T-helper 1 cell (primary cell): ENCODE measurements around the gene NAA30.
"Not testable (repeated sequence)": the region's sequence is repeated elsewhere in the genome, so short reads cannot be mapped to it uniquely, and the experiment has no call there.

Experiments
- DNase-seq, 5 donors: peaks; one replicate each; pipeline ENCODE4 v3.0.0-alpha.2; 2012 to 2020
- total RNA-seq, 4 donors: gene quantifications; one replicate each; lab custom pipeline; 2026; lab: John Stamatoyannopoulos, UW

Gene NAA30
- 24.4 to 72.1 (median 34.0) reads per million in 4 donors for total RNA-seq

DNA sequence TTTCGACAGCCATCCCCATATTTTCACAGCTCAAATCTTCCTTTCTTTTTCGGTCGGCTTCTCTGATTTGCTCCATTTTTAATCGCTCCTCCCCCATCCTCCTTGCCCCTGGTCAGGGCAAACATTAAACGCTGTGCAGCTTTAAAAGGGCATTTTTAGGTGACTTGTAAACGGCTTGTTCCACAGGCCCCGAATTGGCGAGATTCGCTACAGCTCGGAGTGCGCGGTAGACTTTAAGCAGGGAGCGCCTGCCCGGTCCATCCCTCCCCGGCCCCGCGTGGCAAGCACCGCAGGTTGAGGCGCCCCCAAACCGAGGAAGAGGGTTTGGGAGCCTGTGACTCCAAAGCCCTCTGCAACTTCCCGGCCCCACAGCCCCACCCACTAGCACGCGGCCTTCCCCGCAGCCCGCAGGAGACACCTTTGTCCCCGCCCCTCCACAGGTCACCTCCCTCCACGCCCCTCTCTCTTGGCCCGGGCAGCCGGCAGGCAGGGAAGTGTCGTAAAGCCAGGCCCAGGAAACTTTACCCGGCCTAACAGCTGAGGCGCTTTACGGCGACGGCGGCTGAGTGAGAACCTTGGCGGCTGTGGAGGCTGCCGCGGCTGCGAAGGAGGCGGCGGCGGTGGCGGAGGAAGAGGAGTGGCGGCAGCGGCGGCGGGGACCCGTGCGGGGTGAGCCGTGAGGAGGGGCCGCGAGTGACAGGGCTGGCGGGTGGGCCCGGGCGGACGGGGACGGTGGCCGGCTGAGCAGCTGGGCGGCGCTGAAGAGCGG, at the start of gene NAA30:
Gene NAA30 (plus strand): TSS at position 550 of the 769 bp plus-strand sequence. CDS start 372 bp downstream, outside the sequence.
- DNase-seq = peak; percentile 89 to 96 (median 92)

DNA sequence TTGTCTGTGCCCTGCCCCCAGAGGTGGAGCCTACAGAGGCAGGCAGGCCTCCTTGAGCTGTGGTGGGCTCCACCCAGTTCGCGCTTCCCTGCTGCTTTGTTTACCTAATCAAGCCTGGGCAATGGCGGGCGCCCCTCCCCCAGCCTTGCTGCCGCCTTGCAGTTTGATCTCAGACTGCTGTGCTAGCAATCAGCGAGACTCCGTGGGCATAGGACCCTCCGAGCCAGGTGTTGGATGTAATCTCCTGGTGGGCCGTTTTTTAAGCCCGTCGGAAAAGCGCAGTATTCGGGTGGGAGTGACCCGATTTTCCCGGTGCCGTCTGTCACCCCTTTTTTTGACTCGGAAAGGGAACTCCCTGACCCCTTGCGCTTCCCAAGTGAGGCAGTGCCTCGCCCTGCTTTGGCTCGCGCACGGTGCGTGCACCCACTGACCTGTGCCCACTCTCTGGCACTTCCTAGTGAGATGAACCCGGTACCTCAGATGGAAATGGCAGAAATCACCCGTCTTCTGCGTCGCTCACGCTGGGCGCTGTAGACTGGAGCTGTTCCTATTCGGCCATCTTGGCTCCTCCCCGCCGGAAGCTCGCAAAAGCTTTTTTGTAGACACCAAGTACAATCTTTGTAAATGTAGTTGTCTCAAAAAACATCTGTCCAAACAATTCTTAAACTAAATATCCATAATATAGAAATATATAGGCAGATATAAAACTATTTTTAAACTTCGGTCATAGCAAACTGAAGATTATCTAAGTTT, 46.7 kb upstream of the NAA30 start:
- not testable (repeated sequence) for DNase-seq

DNA sequence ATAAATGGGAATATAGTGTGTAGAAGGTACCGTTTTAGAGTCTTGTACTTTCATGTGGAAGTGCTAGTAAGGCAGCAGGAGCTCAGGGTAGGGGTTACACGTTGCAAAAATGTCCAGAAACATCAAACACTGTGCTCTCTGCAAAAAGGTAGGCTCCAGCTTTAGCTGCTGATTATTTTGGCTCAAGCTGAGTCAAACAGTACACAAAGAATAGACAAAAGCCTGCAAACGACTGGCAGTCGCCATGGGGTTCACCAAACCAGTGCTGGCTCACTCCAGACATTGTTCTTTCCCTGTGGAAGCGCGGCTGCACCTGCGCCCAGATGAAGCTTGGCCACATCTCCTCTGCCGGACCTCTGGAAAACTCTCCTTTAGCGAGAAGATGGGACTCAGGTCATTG, 45.3 kb upstream of the NAA30 start:
- no peak for DNase-seq

DNA sequence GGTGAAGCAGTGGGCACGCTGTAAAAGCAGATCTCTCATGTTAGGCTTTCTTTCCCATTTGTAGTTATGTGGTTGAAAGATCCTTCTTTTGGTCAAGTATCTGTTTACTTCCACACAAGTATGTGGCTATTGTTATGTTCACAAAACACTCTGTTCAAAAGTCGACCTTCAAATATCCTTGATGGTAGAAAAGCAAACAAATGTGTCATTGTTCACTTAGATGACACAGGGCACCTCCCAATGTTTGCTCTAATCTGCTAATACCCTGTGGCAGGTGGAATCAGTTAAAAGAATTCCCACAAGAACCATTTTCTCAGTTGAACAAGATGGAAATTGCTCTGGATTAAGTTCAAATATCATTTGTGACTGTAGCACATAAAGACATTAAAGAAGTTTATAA, 43.6 kb upstream of the NAA30 start:
- DNase-seq = no peak

DNA sequence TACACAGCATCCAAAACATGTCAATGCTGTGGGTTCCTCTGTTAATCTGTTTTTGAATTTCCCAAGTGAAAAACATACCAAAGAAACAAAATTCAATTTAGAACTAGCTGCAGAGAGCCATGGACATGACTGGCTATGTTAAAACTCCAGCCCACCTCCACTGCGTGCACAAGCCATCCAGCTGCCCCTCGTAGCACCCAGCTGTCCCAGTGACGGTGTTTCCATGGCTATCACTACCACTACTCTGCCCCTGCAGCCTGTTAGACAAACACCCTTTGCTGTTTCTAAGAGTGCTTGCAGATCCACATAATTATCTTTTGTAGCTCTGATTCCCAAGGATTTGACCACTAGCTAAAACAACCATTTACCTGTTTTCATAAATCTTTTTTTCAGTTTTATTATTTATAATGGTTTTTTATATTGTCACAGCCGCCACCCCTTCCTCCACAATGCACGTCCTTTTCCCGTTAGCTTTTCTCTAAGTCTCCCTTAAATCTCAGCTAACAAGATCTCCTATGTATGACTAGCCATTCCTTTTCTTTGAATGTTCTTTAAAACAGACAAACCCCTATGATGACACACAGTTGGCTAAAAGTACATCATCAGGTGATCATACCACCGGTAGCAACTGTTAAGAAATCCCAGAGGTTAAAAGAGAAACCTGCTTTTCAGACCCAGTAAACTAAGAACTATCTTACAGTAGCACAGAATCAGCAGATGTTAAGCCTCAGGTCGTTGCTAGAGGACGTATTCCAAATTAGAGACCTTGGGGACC, 37.8 kb upstream of the NAA30 start:
- DNase-seq = no peak

DNA sequence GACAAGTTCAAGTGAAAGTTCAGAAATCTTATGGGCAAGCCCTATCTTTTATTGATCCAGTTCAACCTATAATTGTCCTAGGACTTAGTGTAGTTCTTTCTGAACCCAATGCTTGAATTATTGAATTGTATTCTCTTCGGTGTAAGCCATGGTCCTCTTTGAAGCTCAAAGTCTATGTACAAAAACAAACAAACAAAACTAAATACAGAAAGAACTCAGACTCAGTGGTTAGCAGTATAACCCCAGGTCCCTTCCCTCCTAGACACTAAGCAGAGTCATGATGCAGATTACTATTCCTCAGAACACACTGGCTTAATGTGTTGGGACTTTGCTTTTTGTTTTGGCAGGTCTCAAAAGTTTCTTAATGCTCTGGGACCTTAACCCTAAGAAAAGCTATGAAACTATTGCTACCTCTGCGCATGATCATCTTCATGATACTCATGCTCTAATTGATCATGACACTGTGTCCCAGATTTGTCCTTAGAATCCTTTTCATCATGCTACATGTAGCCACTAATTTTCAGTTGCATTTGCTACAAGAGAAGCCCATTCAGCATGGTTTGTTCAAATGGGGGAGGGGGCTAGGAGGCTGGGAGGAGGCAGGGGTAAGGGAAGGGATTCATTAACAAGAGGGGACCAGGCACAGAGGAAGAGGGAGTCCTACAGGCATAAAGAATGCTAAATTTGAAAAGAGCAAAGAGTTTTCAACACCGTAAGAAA, 35.1 kb upstream of the NAA30 start:
- DNase-seq = no peak

DNA sequence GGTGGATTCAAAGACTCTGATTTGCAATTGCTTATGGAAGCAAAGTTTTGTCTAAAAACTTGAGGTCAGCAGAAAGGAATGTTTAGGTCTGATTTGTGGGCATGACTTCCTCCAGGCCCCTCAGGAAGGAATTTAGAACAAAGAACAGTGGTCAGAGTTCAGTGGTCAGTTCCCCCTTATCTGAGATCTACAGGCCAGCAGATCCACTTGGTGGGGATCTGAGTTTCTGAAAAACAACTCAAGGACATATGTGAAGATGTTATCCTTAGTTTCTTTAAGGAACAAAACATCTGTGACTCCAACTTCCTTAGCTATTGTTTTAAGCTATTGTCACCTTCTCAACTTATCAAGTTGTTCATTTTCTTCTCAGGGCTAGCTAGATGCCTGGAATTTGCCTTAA, 28.0 kb upstream of the NAA30 start:
- no peak for DNase-seq

DNA sequence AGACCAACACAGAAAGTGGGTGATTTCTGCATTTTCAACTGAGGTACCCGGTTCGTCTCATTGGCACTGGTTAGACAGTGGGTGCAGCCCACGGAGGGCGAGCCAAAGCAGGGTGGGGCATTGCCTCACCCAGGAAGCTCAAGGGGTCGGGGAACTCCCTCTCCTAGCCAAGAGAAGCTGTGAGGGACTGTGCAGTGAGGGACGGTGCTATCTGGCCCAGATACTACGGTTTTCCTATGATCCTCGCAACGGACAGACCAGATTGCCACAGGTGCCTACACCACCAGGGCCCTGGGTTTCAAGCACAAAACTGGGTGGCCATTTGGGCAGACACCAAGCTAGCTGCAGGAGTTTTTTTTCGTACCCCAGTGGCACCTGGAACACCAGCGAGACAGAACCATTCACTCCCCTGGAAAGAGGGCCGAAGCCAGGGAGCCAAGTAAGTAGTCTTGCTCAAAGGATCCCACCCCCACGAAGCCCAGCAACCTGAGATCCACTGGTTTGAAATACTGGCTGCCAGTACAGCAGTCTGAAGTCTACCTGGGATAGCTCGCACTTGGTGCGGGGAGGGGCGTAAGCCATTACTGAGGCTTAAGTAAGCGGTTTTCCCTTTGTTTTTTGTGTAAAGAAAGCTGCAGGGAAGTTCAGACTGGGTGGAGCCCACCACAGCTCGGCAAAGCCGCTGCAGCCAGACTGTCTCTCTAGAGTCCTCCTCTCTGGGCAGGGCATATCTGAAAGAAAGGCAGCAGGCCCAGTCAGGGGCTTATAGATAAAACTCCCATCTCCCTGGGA, 25.5 kb upstream of the NAA30 start:
- no peak for DNase-seq

DNA sequence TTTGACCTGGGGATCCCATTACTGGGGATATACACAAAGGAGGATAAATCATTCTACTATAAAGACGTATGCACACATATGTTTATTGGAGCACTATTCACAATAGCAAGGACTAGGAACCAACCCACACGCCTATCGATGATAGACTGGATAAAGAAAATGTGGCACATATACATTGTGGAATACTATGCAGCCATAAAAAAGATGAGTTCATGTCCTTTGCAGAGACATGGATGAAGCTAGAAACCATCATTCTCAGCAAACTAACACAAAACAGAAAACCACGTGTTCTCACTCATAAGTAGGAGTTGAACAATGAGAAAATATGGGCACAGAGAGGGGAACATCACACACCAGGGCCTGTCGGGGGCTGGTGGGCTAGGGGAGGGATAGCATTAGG, 20.2 kb upstream of the NAA30 start:
- not testable (repeated sequence) for DNase-seq

DNA sequence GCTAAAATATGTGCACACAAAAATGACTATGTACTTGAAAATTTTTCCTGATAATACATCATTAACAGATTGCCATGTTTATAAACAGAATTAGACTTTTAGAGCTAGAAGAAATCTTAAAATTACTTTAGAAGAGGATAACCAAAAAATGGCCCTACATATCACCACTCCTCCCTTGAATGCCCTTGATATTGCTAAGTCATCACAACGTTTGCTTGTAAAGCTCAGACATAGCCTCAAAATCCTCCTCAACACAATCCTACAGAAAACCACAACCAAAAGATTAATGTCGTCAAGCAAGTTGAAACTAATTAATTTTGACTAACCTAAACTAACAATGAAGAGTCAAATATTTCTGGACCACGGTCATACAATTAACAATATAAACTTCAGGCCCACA, 19.4 kb upstream of the NAA30 start:
- no peak for DNase-seq

DNA sequence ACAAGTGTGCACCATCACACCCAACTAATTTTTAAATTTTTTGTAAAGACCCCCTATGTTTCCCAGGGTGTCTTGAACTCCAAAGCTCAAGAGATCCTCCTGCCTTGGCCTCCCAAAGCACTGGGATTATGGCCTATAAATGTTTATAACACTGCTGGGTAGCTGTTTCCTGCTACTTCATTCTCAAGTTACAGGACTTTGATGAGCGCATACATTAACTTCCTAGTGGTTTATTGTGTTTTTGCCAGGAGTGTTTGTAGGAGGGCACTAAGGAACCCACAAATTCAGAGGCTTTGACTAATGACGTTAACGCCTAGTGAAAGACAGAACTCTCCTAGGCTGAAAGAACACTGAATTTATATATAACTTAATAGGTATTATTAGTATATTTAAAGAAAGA, 15.2 kb upstream of the NAA30 start:
- no peak for DNase-seq

DNA sequence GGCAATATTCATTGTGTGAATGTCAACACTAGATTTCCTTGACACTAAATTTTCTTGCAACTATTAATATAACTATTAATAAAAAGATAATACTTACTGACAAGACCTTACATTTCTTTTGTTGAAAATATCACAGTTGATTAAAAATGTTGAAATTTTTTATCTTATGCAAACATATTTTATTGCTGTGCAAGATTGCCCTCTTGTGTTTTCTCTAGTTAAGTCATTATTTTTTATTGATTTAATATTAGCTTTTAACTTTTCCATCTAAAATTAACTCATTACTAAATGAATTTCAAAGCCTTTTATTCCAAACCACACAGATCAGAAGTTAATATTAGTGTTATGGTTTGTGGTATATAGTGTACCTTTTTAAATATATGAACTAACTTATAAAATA, 11.7 kb upstream of the NAA30 start:
- DNase-seq = no peak

DNA sequence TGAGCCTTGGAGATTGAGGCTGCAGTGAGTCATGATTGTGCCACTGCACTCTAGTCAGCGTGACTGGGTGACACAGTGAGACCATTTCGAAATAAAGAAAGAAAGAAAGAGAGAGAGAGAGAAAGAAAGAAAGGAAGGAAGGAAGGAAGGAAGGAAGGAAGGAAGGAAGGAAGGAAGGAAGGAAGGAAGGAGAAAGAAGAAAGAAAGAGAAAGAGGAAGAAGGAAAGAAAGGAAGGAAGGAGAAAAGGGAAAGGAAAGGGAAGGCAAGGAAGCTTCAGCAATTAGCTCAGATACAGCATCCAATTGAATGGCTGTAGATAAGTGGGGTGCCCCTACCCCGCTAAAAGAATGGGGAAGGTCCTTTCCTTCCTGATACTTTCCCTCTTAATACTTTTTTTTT, 9.5 kb upstream of the NAA30 start:
- DNase-seq = no peak

DNA sequence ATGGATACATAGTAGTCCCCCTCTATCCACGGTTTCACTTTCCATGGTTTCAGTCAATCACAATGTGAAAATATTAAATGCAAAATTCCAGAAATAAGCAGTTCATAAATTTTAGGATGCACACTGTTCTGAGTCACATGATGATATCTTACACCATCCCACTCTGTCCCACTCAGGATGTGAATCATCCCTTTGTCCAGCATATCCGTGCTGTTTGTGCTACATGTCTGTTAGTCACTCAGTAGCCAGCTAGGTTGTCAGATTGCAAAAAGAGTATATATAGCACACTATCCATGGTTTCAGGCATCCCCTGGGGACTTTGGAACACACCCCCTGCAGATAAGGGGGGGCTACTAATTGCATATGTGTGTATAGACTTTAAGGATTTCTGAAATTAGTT, 8.1 kb upstream of the NAA30 start:
- no peak for DNase-seq

DNA sequence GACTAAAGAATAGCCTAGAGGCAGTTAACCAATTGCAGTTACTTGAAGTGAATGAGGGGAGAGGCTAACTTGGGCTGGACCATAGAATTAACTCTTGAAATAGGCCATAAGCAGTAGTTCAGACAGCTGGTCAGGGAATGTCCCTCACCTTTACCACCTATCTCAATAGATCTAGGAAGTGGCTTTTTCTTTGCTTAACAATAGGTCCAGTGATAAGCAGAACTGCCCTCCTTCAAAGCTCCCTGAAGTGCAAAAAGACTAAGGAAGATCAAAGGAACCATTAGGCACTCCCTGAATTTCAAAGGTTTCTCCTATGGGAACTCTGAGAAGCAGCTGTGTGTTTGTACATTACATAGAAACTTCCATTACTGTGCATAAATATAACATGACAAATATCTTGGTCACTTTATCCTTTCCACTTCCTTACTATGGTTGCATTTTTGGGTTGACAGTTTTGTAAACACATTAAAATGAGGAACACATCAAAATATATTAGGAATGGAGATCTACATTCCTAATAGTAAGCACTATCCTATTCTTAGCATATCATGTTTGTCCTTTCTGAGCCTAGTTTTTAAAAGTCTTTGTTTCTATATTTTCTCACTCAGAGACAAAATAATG, 7.2 kb upstream of the NAA30 start:
- no peak for DNase-seq

DNA sequence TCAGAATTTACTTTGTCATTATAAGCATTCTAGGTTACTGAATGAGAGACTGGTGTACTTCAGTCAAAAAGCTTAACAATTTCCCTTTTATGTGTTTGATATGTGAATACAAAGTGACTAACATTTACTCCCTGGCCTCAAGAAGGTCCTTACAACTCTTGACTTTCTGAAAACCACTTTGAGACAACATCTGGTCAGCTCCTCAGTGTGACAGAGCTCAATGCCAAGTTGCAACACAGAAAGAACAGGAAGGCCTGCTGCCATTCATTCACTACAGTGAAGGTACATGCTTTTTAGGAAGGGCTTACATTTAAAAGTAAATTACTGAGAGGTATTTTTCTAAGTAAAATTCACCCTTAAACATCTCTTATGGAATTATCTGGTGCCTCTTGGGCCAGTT, 2.3 kb upstream of the NAA30 start:
- DNase-seq = no peak

DNA sequence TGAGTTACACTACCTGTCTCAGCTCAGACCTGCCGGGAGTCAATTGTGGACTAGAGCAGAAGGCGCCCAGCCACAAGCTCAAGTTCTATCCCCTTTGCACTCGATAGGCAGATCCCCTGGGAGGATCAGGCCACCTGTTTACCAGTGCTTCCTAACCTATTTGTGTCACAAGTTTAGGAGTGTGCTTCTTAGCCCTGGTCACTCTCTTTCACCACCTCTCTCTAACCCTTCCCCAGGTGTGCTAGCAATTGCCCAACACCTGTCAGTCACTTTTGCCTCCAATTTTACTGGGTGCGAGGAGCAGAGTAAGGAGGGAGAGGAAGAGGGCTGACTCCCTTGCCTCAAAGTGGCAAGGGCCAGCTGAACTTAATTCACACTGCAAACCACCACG, 745 bp upstream of the NAA30 start:
- DNase-seq = no peak

DNA sequence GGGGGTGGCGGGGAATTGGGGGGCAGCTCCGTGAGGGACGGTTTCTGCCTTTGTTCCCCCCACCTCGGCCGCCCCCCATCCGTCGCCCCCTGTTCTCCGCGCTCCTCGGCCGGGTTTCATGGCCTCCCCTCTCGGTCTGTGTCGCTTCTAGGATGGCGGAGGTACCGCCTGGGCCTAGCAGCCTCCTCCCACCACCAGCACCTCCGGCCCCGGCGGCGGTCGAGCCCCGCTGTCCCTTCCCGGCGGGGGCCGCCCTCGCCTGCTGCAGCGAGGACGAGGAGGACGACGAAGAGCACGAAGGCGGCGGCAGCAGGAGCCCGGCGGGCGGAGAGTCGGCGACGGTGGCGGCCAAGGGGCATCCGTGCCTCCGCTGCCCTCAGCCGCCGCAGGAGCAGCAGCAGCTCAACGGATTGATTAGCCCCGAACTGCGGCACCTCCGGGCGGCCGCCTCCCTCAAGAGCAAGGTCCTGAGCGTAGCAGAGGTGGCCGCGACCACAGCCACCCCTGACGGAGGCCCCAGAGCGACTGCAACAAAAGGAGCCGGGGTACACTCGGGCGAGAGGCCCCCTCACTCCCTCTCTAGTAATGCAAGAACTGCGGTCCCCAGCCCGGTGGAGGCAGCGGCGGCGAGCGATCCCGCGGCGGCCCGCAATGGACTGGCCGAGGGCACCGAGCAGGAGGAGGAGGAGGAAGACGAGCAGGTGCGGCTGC, 575 bp downstream of the NAA30 start:
- DNase-seq = peak; percentile 15 to 52 (median 38)

DNA sequence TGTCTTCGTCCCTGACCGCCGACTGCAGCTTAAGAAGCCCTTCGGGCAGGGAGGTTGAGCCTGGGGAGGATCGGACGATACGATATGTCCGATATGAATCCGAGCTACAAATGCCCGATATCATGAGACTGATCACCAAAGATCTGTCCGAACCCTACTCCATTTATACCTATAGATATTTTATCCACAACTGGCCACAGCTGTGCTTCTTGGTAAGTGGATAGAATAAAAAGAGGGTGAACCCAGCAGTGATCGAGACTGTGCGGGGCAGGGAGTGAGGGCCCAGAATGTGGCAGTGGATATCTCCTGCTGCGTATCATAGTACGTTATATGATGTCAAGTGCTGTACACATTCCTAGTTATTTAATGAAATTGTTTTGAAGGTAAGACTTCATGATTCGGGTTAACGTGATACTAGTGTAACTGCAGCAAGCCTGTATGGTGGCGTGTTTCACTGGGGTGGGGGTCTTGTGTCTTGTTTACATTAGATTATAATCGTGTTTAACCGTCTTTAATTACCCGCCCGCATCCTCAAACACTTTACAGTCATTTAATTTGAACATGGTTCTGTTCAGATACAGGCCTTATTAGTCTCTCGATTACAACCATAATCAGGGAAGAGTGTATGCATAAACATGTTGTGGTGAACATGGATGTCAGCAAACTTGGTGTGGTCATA, 1.3 kb downstream of the NAA30 start:
- peak in 1 of 5 donors; percentile 7 for DNase-seq

DNA sequence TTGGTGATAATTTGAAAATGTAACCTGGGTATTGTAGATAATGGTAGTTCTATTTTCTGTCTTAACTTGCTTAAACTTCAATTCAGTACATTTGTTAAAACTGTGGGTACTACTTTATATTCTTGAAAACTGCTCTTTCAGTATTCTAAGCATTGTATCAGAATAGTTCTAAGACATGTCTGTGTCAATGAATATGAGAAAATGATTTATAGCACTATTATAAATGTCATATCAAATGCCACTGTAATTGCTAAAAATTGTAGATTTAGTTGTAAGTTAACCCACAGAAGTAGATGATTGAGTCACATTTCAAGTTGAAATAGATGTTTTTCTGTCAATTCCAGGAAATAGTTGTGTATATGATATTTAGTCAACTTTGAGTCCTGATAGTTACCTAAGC, 2.4 kb downstream of the NAA30 start:
- DNase-seq = peak in 1 of 5 donors; percentile 18
